Left lung (tissue), 10 donors: ENCODE data around the gene TMEM208. TPM values are rescaled to one million over a fixed set of nuclear protein-coding genes. Genes with fewer than 3 reads are reported as not detected.

Experiments used
- ATAC-seq: fragments of 200-7000 bp; cut with Tn5 transposase; one replicate; pipeline ENCODE4 v1.9.1; 2020; ENCODE audit warnings: moderate library complexity
- DNase-seq, 4 donors: peaks; one replicate each; pipeline ENCODE4 v3.0.0-alpha.2; 2013 to 2020
- H3K27ac ChIP-seq, 2 donors: fragments of 200-600 bp; sonication (generic) in 1 of 2; one replicate each; pipeline versions ENCODE4 v1.5.0 to v1.8.0; 2020 to 2021
- H3K27me3 ChIP-seq, 2 donors: fragments of 200-600 bp; sonication (generic) in 1 of 2; one replicate each; pipeline versions ENCODE4 v1.5.0 to v1.8.0; 2020 to 2021
- H3K36me3 ChIP-seq, 2 donors: fragments of 200-600 bp; sonication (generic) in 1 of 2; one replicate each; pipeline versions ENCODE4 v1.5.0 to v1.8.0; 2020 to 2021
- H3K4me1 ChIP-seq, 2 donors: fragments of 200-600 bp; one replicate each; pipeline ENCODE4 v1.8.0; 2021
- H3K4me3 ChIP-seq, 2 donors: fragments of 200-600 bp; sonication (generic) in 1 of 2; one replicate each; pipeline versions ENCODE4 v1.5.0 to v1.8.0; 2020 to 2021; ENCODE audit warnings: mild to moderate bottlenecking in 1 of 2
- H3K9me3 ChIP-seq, 2 donors: fragments of 200-600 bp; sonication (generic) in 1 of 2; one replicate each; pipeline versions ENCODE4 v1.5.0 to v1.8.0; 2020 to 2021
- CTCF ChIP-seq, 2 donors: fragments of 200-600 bp; sonication (generic) in 1 of 2; IDR thresholded peaks; one replicate each; pipeline versions ENCODE4 v1.5.0 to v1.8.0; 2021; ENCODE audit warnings: antibody characterized with exemption in 2 of 2
- intact Hi-C, 2 donors: fragments of 100-400 bp; cut with DNase I; formaldehyde crosslinking; loops; one replicate each; pipeline versions ENCODE4 v1.11.2 to v1.14.2; 2022
- polyA plus RNA-seq, 6 donors: library from polyadenylated mRNA; unstranded; fragments of 120-200 nt; gene quantifications; one replicate each; pipeline ENCODE4 v1.2.1, GENCODE V29; 2013; ENCODE audit not compliant: insufficient read length in 6 of 6
- total RNA-seq, 2 donors: library from RNA; stranded (reverse); fragmentation: NEBNext Ultra II Directional; extraction: Animal tissue kit (Norgen Biotek cat#: 25700); gene quantifications; one replicate each; pipeline ENCODE4 v1.2.1, GENCODE V29; 2021
- donor health status: DM: no; HTN: yes; CAD: no.
- donor health status: DM: no; HTN: no; CAD: no.

The TMEM208 gene
- total and polyA plus RNA-seq, 8 donors, result 23.1 to 56.9 (median 25.6) TPM

GRCh38 chr16:67269766-67270165 is 42.8 kb downstream of the TMEM208 start:
- Histone ChIP-seq H3K4me3 (no peak overlapping the region), H3K27ac (no peak overlapping the region), H3K9me3 (no peaks in the 10 kb centered on the region), H3K36me3 (peaks cover 0 to 7% of the 10 kb centered on the region in 2 donors), H3K27me3 (no peaks in the 10 kb centered on the region), H3K4me1 (peaks cover 0 to 5% of the 10 kb centered on the region in 2 donors)
- ATAC-seq, result peak; percentile 22
- intact Hi-C loops, result no loop called here
- no peak for DNase-seq
- no peak for TF ChIP-seq CTCF (IDR thresholded peaks at IDR 0.05)

GRCh38 chr16:67270931-67271338 is 44.0 kb downstream of the TMEM208 start:
- no peak overlapping the region for H3K4me3 ChIP-seq
- TF ChIP-seq CTCF (IDR thresholded peaks at IDR 0.05), result no peak
- intact Hi-C loops, result no loop called here
- no peaks in the 10 kb centered on the region for H3K27me3 ChIP-seq
- peaks cover 0 to 5% of the 10 kb centered on the region in 2 donors for H3K4me1 ChIP-seq
- no peaks in the 10 kb centered on the region for H3K9me3 ChIP-seq
- no peak overlapping the region for H3K27ac ChIP-seq
- peaks cover 0 to 14% of the 10 kb centered on the region in 2 donors for H3K36me3 ChIP-seq
- DNase-seq (no peak), ATAC-seq (no peak)

- intact Hi-C loops, result no loop called here
- Histone ChIP-seq H3K36me3 (peaks cover 0 to 19% of the 10 kb centered on the region in 2 donors), H3K9me3 (no peaks in the 10 kb centered on the region), H3K4me3 (no peak overlapping the region), H3K27me3 (no peaks in the 10 kb centered on the region), H3K27ac (no peak overlapping the region), H3K4me1 (peaks cover under 1 to 5% of the 10 kb centered on the region in 2 donors)
- no peak for TF ChIP-seq CTCF (IDR thresholded peaks at IDR 0.05)
- ATAC-seq (no peak), DNase-seq (no peak)
These were observed 44.5 kb downstream of the TMEM208 start for GRCh38 chr16:67271446-67271845.

GRCh38 chr16:67275321-67275720 is 48.4 kb downstream of the TMEM208 start:
- Histone ChIP-seq H3K4me1 (peaks cover 12 to 33% of the 10 kb centered on the region in 2 donors), H3K36me3 (peaks cover 0 to 22% of the 10 kb centered on the region in 2 donors), H3K27ac (no peak overlapping the region), H3K27me3 (no peaks in the 10 kb centered on the region), H3K4me3 (no peak overlapping the region), H3K9me3 (no peaks in the 10 kb centered on the region)
- ATAC-seq (no peak), DNase-seq (no peak)
- intact Hi-C loops, result no loop called here
- TF ChIP-seq CTCF (IDR thresholded peaks at IDR 0.05), result no peak

GRCh38 chr16:67277294-67277998 is 50.5 kb downstream of the TMEM208 start:
- intact Hi-C loops, result no loop called here
- ATAC-seq, result peak; percentile 48
- Histone ChIP-seq H3K27me3 (no peaks in the 10 kb centered on the region), H3K36me3 (peaks cover 0 to 18% of the 10 kb centered on the region in 2 donors), H3K27ac (peak overlapping the region; percentile 66 to 75), H3K4me1 (peaks cover 12 to 33% of the 10 kb centered on the region in 2 donors), H3K4me3 (peak overlapping the region in 1 of 2 donors; percentile 60), H3K9me3 (no peaks in the 10 kb centered on the region)
- DNase-seq, result peak in 2 of 4 donors; percentile 82 to 84
- TF ChIP-seq CTCF (IDR thresholded peaks at IDR 0.05), result no peak
